SH-SY5Y (cell line): Measurements from ENCODE around the gene KIF1A.

Experiments used
- GATA2 ChIP-seq: IDR thresholded peaks from 2 replicates; pipeline ENCODE4 v1.6.1; 2011; ENCODE audit warnings: mild to moderate bottlenecking, low read depth, low read length
- GATA3 ChIP-seq: IDR thresholded peaks from 2 replicates; pipeline ENCODE4 v1.6.1; 2011; ENCODE audit warnings: low read depth, mild to moderate bottlenecking, low read length, moderate library complexity

DNA sequence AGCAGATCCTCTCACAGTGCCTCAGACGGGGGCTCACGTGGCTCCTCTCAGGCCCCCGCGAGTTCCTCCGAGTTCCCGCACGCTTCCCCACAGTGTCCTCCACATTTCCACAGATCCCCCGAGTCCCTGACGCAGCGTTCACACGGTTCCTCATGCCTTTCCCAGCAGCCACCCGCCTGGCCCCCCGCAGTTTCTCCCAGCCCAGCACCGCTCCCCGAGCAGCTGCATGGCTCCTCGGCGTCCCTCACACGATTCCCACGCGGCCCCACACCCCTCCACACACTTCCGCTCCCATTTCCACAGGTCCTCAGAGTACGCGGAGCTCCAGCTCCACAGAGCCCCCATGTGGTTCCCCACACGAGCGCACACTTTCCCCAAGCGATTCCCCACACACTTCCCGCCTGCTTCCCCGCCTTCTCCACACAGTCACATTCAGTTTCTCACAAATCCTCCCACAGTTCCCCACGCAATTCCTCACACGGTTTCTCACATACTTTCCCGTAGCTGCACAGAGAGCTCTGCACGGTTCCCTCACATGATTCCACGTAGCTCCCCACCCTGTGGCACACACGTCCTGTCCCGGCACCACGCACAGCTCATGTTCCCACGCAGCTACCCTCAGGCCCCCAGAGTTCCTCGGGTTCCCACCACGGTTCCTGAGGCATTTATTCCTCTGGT lies 39.9 kb downstream of the KIF1A start:
- TF ChIP-seq GATA2: no peak
- TF ChIP-seq GATA3: no peak
